B cell (primary cell): ENCODE measurements around the gene EVPL. TPM values are rescaled to one million over a fixed set of nuclear protein-coding genes. Genes with fewer than 3 reads are reported as not detected.

Experiments used
- ATAC-seq: fragments of 200-7000 bp; cut with Tn5 transposase; one replicate; pipeline ENCODE4 v1.10.0; 2021; ENCODE audit warnings: low read depth, mild to moderate bottlenecking, moderate number of reproducible peaks, moderate library complexity
- CTCF ChIA-PET: fragments of 350-600 bp; sonication (Branson Sonifier 250); formaldehyde crosslinking; loops from one replicate; lab custom pipeline; 2021; ENCODE audit warnings: antibody characterized with exemption, inconsistent platforms; lab: Charles Lee
- POLR2A ChIA-PET: fragments of 350-600 bp; sonication (Branson Sonifier 250); formaldehyde crosslinking; loops from one replicate; lab custom pipeline; 2021; ENCODE audit warnings: antibody characterized with exemption; lab: Charles Lee
- DNase-seq: peaks from one replicate; pipeline ENCODE4 v3.0.0; 2013
- H2AFZ ChIP-seq: 2 replicates; pipeline ENCODE4 v1.6.1; 2012; ENCODE audit warnings: mild to moderate bottlenecking, low read depth, low read length; ENCODE audit not compliant: insufficient read depth, poor library complexity, severe bottlenecking
- H3K27ac ChIP-seq, 2 donors: 1 replicate in 1 of 2; 2 replicates in 1 of 2; pipeline ENCODE4 v1.5.1; 2012 to 2013; ENCODE audit warnings: low read length in 2 of 2, mild to moderate bottlenecking in 2 of 2, moderate library complexity in 1 of 2
- H3K27me3 ChIP-seq, 4 experiments: fragments of 200-600 bp in 1 of 4; sonication (generic) in 1 of 4; replicated peaks in 1 of 4; 1 replicate in 2 of 4; 2 replicates in 2 of 4; pipeline versions ENCODE4 v1.6.1 to v1.7.0; 2013 to 2016; ENCODE audit warnings: low read length in 3 of 4, mild to moderate bottlenecking in 2 of 4, mixed read lengths in 1 of 4, moderate library complexity in 1 of 4; ENCODE audit not compliant: insufficient read depth in 4 of 4, control insufficient read depth in 3 of 4; ENCODE audit errors: control extremely low read depth in 1 of 4
- H3K36me3 ChIP-seq, 2 experiments: replicated peaks in 1 of 2; 1 replicate in 1 of 2; 2 replicates in 1 of 2; pipeline versions ENCODE4 v1.6.1 to v1.7.1; 2013; ENCODE audit warnings: low read length in 1 of 2; ENCODE audit not compliant: insufficient read depth in 2 of 2, control insufficient read depth in 1 of 2; ENCODE audit errors: control extremely low read depth in 1 of 2, extremely low read depth in 1 of 2
- H3K4me1 ChIP-seq, 2 donors: fragments of 200-600 bp in 1 of 2; sonication (generic) in 1 of 2; 1 replicate in 1 of 2; 2 replicates in 1 of 2; pipeline versions ENCODE4 v1.5.1 to v1.6.1; 2013 to 2017; ENCODE audit warnings: low read length in 2 of 2; ENCODE audit not compliant: control insufficient read depth in 2 of 2, insufficient read depth in 2 of 2
- H3K4me2 ChIP-seq: replicated peaks from 2 replicates; pipeline ENCODE3; 2012; ENCODE audit warnings: mild to moderate bottlenecking, low read depth, low read length; ENCODE audit not compliant: poor library complexity, severe bottlenecking
- H3K4me3 ChIP-seq, 5 experiments: fragments of 200-600 bp in 1 of 5; sonication (generic) in 1 of 5; 1 replicate in 3 of 5; 2 replicates in 2 of 5; pipeline versions ENCODE4 v1.5.1 to v1.7.0; 2011 to 2016; ENCODE audit warnings: low read length in 4 of 5, mild to moderate bottlenecking in 4 of 5, low read depth in 2 of 5, control low read depth in 1 of 5, moderate library complexity in 1 of 5; ENCODE audit not compliant: insufficient read depth in 1 of 5; ENCODE audit errors: control extremely low read depth in 1 of 5, extremely low read depth in 1 of 5
- H3K79me2 ChIP-seq: fragments of 200-600 bp; sonication (generic); one replicate; pipeline ENCODE4 v1.6.0; 2016; ENCODE audit warnings: low read length; ENCODE audit not compliant: control insufficient read depth, insufficient read depth
- H3K9ac ChIP-seq: fragments of 200-600 bp; sonication (generic); 2 replicates; pipeline ENCODE4 v1.6.1; 2017; ENCODE audit warnings: mild to moderate bottlenecking, low read length, moderate library complexity
- H3K9me3 ChIP-seq, 3 donors: one replicate each; pipeline versions ENCODE4 v1.6.1 to v1.7.1; 2013; ENCODE audit warnings: low read length in 2 of 3; ENCODE audit not compliant: control insufficient read depth in 2 of 3, insufficient read depth in 1 of 3; ENCODE audit errors: control extremely low read depth in 1 of 3
- H4K20me1 ChIP-seq: 2 replicates; pipeline ENCODE4 v1.6.0; 2012; ENCODE audit warnings: mild to moderate bottlenecking, low read length; ENCODE audit not compliant: insufficient read depth, control insufficient read depth, poor library complexity, severe bottlenecking
- H3K27ac Mint-ChIP-seq: one replicate; pipeline ENCODE4 v1.8.0; 2021; ENCODE audit warnings: mixed read lengths
- H3K27me3 Mint-ChIP-seq: one replicate; pipeline ENCODE4 v1.8.0; 2021; ENCODE audit warnings: mixed read lengths
- H3K4me1 Mint-ChIP-seq: one replicate; pipeline ENCODE4 v1.8.0; 2021; ENCODE audit warnings: mixed read lengths
- H3K4me3 Mint-ChIP-seq: one replicate; pipeline ENCODE4 v1.8.0; 2021; ENCODE audit warnings: mixed read lengths
- H3K9me3 Mint-ChIP-seq: one replicate; pipeline ENCODE4 v1.8.0; 2022; ENCODE audit warnings: mixed read lengths; ENCODE audit not compliant: insufficient read depth
- EZH2 ChIP-seq: IDR thresholded peaks from 2 replicates; pipeline ENCODE4 v1.6.1; 2012; ENCODE audit warnings: borderline replicate concordance, low read depth, mild to moderate bottlenecking, moderate library complexity, low read length; ENCODE audit not compliant: insufficient read depth, poor library complexity, severe bottlenecking
- WGBS: methylation state at CpG from one replicate; pipeline ENCODE4 v1.1.5; 2013; ENCODE audit warnings: missing lambda C conversion rate; ENCODE audit not compliant: insufficient coverage; 5-methylcytosine and 5-hydroxymethylcytosine counted together
- intact Hi-C: fragments of 100-400 bp; cut with micrococcal nuclease; formaldehyde crosslinking; loops from one replicate; pipeline ENCODE4 v1.10.0; 2022
- polyA plus RNA-seq: library from polyadenylated mRNA; depleted of rRNA; stranded (reverse); fragments of >200 nt; gene quantifications from 2 replicates; pipeline ENCODE4 v1.2.3, GENCODE V29; 2012
- total RNA-seq, 2 donors: library from RNA; stranded (reverse); fragments of 120-200 nt in 1 of 2; gene quantifications; 1 replicate in 1 of 2; 2 replicates in 1 of 2; pipeline versions ENCODE4 v1.2.3 to v1.2.4, GENCODE V29; 2013 to 2022
- TF ChIP-seq, protein P1 (sequence below): fragments of 200-600 bp; IDR thresholded peaks from one replicate; pipeline ENCODE4 v1.8.0; 2022; ENCODE audit warnings: antibody characterized with exemption, mild to moderate bottlenecking

The EVPL gene
- total and polyA plus RNA-seq, 2 donors (not counting 1 experiment from before 2014, with no cell fraction given) = not detected

DNA sequence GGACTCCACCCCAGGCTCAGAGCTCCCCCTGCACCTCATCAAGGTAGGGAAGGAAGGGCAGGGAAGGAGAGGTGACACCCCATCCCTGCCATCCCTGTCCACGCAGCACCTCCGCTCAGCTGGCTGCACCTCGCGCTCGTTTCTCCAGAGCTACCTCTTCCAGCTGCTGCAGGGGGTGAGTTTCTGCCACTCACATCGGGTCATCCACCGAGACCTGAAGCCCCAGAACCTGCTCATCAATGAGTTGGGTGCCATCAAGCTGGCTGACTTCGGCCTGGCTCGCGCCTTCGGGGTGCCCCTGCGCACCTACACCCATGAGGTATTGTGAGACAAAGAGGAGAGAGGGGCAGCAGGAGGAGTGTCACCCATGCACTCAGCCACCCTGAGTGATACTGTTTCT, 25.0 kb downstream of the EVPL start:
- H3K4me3 ChIP-seq = no peak overlapping the region
- Mint-ChIP-seq H3K9me3 (no peaks in the 10 kb centered on the region), H3K4me3 (no peak overlapping the region), H3K27ac (no peak overlapping the region), H3K27me3 (no peaks in the 10 kb centered on the region), H3K4me1 (peaks cover 6% of the 10 kb centered on the region)
- H3K79me2 ChIP-seq = no peaks in the 10 kb centered on the region
- intact Hi-C loops = loop anchor here (10.0 kb wide), 2 partner anchors 157 to 247 kb away; partner anchors contain the start of gene UNC13D
- H3K36me3 ChIP-seq = peaks cover 0 to 2% of the 10 kb centered on the region in 2 experiments
- WGBS = 100% methylated on average over 10 of the region's 12 CpGs
- peaks cover 4 to 9% of the 10 kb centered on the region in 2 donors for H3K4me1 ChIP-seq
- no peaks in the 10 kb centered on the region for H3K27me3 ChIP-seq
- no peak overlapping the region for H3K9ac ChIP-seq
- H3K27ac ChIP-seq = no peak overlapping the region
- ChIA-PET POLR2A (interaction anchor here (0.5 kb wide), 1 partner anchor 393 kb away, joined by 3 read pairs; no protein-coding TSS in a partner anchor), CTCF (interaction anchor here (1.0 to 5.6 kb wide), 8 partner anchors 8 to 250 kb away, joined by 3 to 66 read pairs (median 4); partner anchors contain the start of gene MRPL38)
- no peak overlapping the region for H2AFZ ChIP-seq
- ATAC-seq = no peak
- no peak for DNase-seq
- H3K4me2 ChIP-seq = no peak overlapping the region
- no peaks in the 10 kb centered on the region for H3K9me3 ChIP-seq
- TF ChIP-seq EZH2 = no peak
- TF ChIP-seq, protein P1, sequence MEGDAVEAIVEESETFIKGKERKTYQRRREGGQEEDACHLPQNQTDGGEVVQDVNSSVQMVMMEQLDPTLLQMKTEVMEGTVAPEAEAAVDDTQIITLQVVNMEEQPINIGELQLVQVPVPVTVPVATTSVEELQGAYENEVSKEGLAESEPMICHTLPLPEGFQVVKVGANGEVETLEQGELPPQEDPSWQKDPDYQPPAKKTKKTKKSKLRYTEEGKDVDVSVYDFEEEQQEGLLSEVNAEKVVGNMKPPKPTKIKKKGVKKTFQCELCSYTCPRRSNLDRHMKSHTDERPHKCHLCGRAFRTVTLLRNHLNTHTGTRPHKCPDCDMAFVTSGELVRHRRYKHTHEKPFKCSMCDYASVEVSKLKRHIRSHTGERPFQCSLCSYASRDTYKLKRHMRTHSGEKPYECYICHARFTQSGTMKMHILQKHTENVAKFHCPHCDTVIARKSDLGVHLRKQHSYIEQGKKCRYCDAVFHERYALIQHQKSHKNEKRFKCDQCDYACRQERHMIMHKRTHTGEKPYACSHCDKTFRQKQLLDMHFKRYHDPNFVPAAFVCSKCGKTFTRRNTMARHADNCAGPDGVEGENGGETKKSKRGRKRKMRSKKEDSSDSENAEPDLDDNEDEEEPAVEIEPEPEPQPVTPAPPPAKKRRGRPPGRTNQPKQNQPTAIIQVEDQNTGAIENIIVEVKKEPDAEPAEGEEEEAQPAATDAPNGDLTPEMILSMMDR = no peak
- no peaks in the 10 kb centered on the region for H4K20me1 ChIP-seq

DNA sequence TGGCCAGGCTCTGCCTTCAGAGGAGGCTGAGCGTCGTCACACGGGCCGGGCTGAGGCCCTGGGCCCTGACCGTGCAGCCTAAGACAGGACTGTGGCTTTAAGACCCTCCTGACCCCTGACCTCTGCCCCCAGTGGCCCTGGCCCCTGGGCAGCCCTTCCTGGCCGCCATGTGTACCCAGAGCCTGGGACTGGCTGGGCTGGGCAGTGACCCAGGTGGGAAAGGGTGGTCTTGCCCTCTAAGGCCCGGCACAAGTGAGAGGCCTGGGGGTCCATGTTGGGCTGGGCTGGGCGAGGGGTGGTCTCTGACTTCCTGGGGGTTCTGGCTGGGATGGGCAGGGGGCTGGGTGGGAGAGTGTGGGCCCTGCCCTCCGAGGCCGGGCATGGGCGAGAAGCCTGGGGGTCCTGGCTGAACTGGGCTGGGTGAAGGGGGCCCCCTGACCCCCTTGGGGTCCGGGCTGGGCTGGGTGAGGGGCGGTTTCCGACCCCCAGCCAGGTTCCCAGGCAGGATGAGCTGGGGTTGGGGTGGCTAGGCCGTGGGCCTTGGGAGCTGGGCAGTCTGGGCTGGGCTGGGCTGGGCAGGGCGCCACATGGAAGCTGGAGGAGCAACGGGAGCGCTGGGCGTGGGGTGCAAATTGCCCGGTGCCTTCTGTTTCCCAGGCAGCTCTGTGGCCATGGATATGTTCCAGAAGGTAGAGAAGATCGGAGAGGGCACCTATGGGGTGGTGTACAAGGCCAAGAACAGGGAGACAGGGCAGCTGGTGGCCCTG, 26.2 kb downstream of the EVPL start, which contains the start of gene CDK3:
Gene CDK3, plus strand, starts transcription at position 101 of the 767 bp plus-strand sequence. Its CDS starts 571 bp downstream, at position 672.
- Histone ChIP-seq H4K20me1 (no peaks in the 10 kb centered on the region), H3K27me3 (no peaks in the 10 kb centered on the region), H3K9ac (no peak within 1 kb of the TSS), H3K36me3 (peaks cover 0 to 2% of the 10 kb centered on the region in 2 experiments), H3K27ac (no peak within 1 kb of the TSS), H3K4me3 (no peak within 1 kb of the TSS), H3K4me1 (peaks cover 9 to 16% of the 10 kb centered on the region in 2 donors), H3K9me3 (no peaks in the 10 kb centered on the region), H3K4me2 (no peak within 1 kb of the TSS), H2AFZ (no peak within 1 kb of the TSS), H3K79me2 (no peaks in the 10 kb centered on the region)
- Mint-ChIP-seq H3K27ac (no peak within 1 kb of the TSS), H3K9me3 (no peaks in the 10 kb centered on the region), H3K4me3 (no peak within 1 kb of the TSS), H3K27me3 (no peaks in the 10 kb centered on the region), H3K4me1 (peaks cover 11% of the 10 kb centered on the region)
- DNase-seq (no peak), ATAC-seq (no peak)
- CTCF ChIA-PET = interaction anchor here (1.0 to 5.6 kb wide), 11 partner anchors 9 to 278 kb away, joined by 3 to 66 read pairs (median 5); partner anchors contain the start of genes FBF1 and MRPL38
- POLR2A ChIA-PET = interaction anchor here (1.0 kb wide), 1 partner anchor 252 kb away, joined by 7 read pairs; no protein-coding TSS in a partner anchor
- TF ChIP-seq, protein P1 = peak; percentile 44
- TF ChIP-seq EZH2 = no peak
- intact Hi-C loops = loop anchor here (10.0 kb wide), 2 partner anchors 156 to 246 kb away; partner anchors contain the start of gene UNC13D
- WGBS = 89% methylated on average over 21 of the region's 21 CpGs
